Activated naive CD4-positive, alpha-beta T cell treated with anti-CD3 and anti-CD28 coated beads, Interleukin-2, amount 10 ng/mL, durations not matched to agents 7 days and 5 days (primary cell): ENCODE data around the gene FSTL4.

Experiments
- CTCF ChIA-PET: fragments of 350-600 bp; sonication (Branson Sonifier 250); formaldehyde crosslinking; loops from one replicate; lab custom pipeline; 2021; ENCODE audit warnings: antibody characterized with exemption; lab: Charles Lee
- DNase-seq: peaks from one replicate; pipeline ENCODE4 v3.0.0-alpha.2; 2020
- H3K27ac Mint-ChIP-seq: one replicate; pipeline ENCODE4 v1.8.0; 2021; ENCODE audit warnings: mild to moderate bottlenecking, moderate library complexity, mixed read lengths
- H3K27me3 Mint-ChIP-seq: one replicate; pipeline ENCODE4 v1.8.0; 2021; ENCODE audit warnings: mild to moderate bottlenecking, mixed read lengths
- H3K36me3 Mint-ChIP-seq: one replicate; pipeline ENCODE4 v1.8.0; 2021; ENCODE audit warnings: mixed read lengths
- H3K4me1 Mint-ChIP-seq: one replicate; pipeline ENCODE4 v1.8.0; 2021; ENCODE audit warnings: mixed read lengths
- H3K4me3 Mint-ChIP-seq: one replicate; pipeline ENCODE4 v1.8.0; 2021; ENCODE audit warnings: mild to moderate bottlenecking, moderate library complexity, mixed read lengths
- H3K9me3 Mint-ChIP-seq: one replicate; pipeline ENCODE4 v1.8.0; 2021; ENCODE audit warnings: mixed read lengths

FSTL4 gene

DNA sequence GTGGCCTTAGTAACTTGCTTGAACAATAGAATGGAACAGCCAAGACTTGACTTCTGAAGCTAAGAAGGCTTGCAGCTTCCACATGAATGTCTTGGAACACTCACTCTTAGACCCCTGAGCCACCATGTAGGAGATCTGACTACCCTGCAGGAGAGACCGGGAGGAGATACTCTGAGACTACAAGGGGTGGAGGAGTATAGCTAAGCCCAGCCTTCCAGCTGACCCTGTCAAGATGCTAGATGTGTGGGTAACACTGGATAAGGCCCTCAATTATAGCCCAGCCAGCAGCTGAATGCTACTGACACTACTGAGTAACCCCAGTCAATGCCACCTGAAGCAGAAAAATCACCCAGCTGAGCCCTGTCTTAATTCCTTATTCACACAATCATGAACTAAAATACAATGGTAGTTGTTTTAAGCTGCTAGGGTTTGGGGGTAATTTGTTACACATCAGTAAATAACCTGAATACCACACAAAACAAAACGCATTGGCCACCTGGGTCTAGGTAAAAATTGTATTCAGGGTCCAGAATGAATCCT lies 180.9 kb downstream of the FSTL4 start:
- no peak for DNase-seq
- Mint-ChIP-seq H3K4me3 (no peak overlapping the region), H3K9me3 (no peaks in the 10 kb centered on the region), H3K36me3 (no peaks in the 10 kb centered on the region), H3K4me1 (no peaks in the 10 kb centered on the region), H3K27me3 (peaks cover 19% of the 10 kb centered on the region), H3K27ac (no peak overlapping the region)
- CTCF ChIA-PET: no interaction called here

DNA sequence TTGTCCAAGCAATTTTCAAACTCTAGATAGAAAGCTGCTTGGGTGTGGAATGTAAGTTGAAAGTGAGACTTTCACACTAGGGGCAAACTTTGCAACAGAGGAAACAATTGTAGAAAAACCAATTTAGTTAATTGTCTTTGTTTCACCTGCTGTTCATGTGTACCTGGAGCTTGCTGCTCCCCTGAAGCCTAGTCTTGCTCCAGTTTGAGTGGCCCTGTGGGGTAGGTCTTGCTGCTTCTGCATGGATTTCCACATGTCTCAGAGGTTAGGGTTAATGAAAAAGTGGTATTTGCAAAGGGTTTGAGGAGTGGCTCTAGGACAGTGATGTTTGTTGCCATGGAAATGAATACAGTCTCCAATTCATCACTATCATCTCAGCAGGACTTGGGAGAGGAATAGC lies 182.2 kb downstream of the FSTL4 start:
- CTCF ChIA-PET: interaction anchor here (0.8 kb wide), 1 partner anchor 12 kb away, joined by 3 read pairs; no protein-coding TSS in a partner anchor
- Mint-ChIP-seq H3K36me3 (no peaks in the 10 kb centered on the region), H3K27ac (no peak overlapping the region), H3K4me3 (no peak overlapping the region), H3K4me1 (no peaks in the 10 kb centered on the region), H3K27me3 (peaks cover 24% of the 10 kb centered on the region), H3K9me3 (no peaks in the 10 kb centered on the region)
- DNase-seq: no peak

DNA sequence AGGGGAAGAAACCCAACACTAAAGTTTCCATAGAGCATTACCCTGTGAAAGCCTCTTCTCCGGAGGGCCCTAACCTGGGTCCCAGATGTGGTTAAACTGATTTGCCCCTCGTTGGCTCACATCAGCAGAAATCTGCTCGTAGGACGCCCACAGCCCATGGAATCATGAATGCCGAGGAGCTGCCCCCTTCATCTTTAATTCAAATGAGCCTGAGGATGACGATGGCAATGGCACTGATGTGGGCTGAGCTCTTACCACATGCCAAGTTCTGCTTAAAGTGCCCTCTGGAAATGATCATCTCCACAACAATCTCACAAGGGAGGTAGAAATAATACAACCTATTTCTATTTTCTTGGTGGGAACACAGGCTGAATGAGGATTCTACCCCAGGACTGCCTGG lies 183.3 kb downstream of the FSTL4 start:
- Mint-ChIP-seq H3K27ac (no peak overlapping the region), H3K4me3 (no peak overlapping the region), H3K4me1 (no peaks in the 10 kb centered on the region), H3K27me3 (peaks cover 24% of the 10 kb centered on the region), H3K36me3 (no peaks in the 10 kb centered on the region), H3K9me3 (no peaks in the 10 kb centered on the region)
- no peak for DNase-seq
- CTCF ChIA-PET: no interaction called here

DNA sequence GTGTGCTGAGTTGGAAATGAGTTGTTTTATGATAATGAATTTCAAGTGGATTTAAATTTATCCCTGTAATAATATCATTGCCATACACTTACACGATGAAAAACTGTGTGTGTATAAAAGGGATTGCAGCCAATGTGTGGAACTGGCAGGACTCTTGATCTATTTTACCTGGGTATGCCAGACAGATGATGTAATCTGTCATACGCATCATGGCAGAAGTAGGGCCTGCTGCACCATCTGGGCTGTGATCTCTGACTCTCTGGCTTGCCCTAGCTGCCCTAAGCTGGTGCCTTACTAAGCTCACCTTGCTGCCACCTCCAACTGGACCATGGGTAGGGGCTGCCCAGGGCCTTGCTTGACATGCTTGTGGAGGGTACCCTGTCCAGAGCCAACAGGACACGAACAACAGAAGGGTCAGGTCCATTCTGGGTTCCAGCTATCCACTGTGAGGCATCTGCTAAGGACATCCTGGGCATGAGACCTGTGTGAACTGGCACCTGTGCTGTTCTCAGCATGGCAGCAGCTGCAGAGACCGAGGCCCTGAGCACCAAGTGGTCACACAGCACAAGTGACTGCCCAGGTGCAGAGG lies 184.2 kb downstream of the FSTL4 start:
- no peak overlapping the region for H3K4me3 Mint-ChIP-seq
- no peak for DNase-seq
- CTCF ChIA-PET: no interaction called here
- H3K4me1 Mint-ChIP-seq: peaks cover 4% of the 10 kb centered on the region
- peaks cover 16% of the 10 kb centered on the region for H3K27me3 Mint-ChIP-seq
- no peaks in the 10 kb centered on the region for H3K36me3 Mint-ChIP-seq
- H3K9me3 Mint-ChIP-seq: no peaks in the 10 kb centered on the region
- H3K27ac Mint-ChIP-seq: no peak overlapping the region

DNA sequence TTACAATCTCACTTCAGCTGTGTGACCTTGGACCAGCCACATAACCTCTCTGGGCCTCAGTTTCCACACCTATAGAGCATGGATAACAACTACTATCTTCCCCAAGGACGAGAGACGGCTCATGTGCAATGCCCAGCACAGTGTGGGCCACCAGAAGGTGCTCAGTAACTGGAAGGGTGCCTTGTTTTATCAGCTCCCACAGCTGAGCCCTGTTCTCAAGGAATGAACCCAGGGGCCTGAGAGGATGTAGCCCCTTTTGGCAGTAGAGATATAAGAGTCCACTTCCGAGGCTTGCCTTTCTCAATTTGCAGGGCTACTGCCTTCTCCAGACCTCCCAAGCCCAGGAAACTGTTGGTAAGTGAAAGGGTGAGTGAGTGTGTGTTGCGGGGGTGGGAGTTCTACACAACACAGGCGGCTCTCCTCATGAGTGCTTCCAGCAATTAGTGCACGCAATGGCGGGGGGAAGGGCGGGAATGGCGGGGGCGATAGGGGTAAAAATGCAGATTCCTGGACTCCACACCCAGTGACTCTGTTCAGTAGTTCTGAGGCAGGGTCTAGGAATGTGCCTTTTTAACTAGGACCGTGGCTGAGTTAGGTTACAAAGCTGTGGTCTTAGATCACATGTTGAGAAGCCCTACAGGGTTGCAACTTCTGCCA lies 185.1 kb downstream of the FSTL4 start:
- Mint-ChIP-seq H3K27me3 (peaks cover 13% of the 10 kb centered on the region), H3K9me3 (no peaks in the 10 kb centered on the region), H3K4me1 (peaks cover 4% of the 10 kb centered on the region), H3K27ac (no peak overlapping the region), H3K4me3 (no peak overlapping the region), H3K36me3 (no peaks in the 10 kb centered on the region)
- CTCF ChIA-PET: no interaction called here
- DNase-seq: no peak

DNA sequence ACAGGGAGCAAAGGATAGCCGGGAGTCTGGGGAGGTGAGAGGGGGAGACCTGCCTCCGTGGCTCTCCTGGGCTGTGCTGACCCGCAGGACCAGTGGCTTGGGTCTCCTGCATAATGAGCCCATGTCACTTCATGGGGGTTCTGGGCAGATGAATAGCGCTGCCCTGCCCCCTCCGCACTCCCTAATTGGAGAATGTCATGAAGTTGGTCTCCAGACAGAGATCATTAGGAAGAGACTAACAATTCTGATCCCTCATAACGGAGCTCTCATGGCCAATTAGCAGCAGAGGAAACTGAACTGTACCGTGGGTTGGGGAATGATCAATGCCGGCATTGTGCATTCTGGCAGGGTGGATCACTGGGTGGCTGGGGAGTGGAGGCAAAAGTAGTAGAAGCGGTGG lies 186.1 kb downstream of the FSTL4 start:
- H3K4me3 Mint-ChIP-seq: no peak overlapping the region
- DNase-seq: no peak
- H3K36me3 Mint-ChIP-seq: no peaks in the 10 kb centered on the region
- H3K4me1 Mint-ChIP-seq: peaks cover 4% of the 10 kb centered on the region
- CTCF ChIA-PET: interaction anchor here (1.1 to 2.0 kb wide), 3 partner anchors 14 to 34 kb away, joined by 3 to 5 read pairs (median 4); no protein-coding TSS in a partner anchor
- H3K27ac Mint-ChIP-seq: no peak overlapping the region
- no peaks in the 10 kb centered on the region for H3K9me3 Mint-ChIP-seq
- peaks cover 19% of the 10 kb centered on the region for H3K27me3 Mint-ChIP-seq

DNA sequence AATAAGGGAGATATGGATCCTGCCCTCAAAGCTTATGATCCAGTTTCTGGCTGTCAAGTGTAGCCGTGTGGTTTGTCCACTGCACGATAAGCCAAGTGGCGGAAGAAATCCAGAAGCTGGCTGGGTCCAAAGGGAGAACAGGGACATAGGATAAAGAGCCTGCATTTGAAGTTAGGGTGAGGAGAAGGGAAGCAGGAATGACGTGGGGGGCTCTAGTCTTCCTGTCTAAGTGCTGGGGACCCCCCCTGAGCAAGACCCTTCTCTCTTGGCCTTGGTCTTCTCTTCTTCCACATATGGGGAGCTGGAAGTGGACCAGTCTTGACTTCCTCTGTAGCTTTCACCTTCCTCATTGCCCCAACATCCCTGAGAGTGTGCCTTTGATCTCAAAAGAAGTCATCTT lies 186.6 kb downstream of the FSTL4 start:
- Mint-ChIP-seq H3K36me3 (no peaks in the 10 kb centered on the region), H3K4me3 (no peak overlapping the region), H3K9me3 (no peaks in the 10 kb centered on the region), H3K27me3 (peaks cover 21% of the 10 kb centered on the region), H3K27ac (no peak overlapping the region), H3K4me1 (peaks cover 4% of the 10 kb centered on the region)
- CTCF ChIA-PET: interaction anchor here (0.9 to 2.0 kb wide), 5 partner anchors 14 to 443 kb away, joined by 3 to 5 read pairs (median 3); no protein-coding TSS in a partner anchor
- no peak for DNase-seq

DNA sequence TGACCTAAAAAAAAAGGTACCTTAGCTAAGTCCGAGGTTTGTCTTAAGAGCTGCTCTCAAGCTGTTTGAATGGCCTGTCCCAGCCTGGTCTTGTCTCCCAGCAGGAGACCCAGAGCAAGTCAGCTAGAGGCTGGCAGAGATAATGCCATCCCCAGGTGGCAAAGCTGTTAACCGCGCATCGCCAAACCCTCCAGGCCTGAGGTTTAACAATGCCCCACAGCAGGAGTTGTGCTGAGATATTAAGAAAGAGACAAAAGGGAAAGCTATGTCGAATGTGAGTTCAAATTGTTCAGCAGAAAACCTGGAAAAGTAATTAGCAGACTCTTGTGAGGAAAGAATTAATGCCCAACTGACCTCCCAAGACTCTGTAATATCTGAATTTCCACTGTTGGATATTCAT lies 187.1 kb downstream of the FSTL4 start:
- CTCF ChIA-PET: interaction anchor here (0.9 to 2.4 kb wide), 6 partner anchors 9 to 443 kb away, joined by 3 to 21 read pairs (median 4); no protein-coding TSS in a partner anchor
- Mint-ChIP-seq H3K4me3 (no peak overlapping the region), H3K9me3 (no peaks in the 10 kb centered on the region), H3K27ac (no peak overlapping the region), H3K4me1 (peaks cover 4% of the 10 kb centered on the region), H3K36me3 (no peaks in the 10 kb centered on the region), H3K27me3 (peaks cover 24% of the 10 kb centered on the region)
- DNase-seq: no peak

DNA sequence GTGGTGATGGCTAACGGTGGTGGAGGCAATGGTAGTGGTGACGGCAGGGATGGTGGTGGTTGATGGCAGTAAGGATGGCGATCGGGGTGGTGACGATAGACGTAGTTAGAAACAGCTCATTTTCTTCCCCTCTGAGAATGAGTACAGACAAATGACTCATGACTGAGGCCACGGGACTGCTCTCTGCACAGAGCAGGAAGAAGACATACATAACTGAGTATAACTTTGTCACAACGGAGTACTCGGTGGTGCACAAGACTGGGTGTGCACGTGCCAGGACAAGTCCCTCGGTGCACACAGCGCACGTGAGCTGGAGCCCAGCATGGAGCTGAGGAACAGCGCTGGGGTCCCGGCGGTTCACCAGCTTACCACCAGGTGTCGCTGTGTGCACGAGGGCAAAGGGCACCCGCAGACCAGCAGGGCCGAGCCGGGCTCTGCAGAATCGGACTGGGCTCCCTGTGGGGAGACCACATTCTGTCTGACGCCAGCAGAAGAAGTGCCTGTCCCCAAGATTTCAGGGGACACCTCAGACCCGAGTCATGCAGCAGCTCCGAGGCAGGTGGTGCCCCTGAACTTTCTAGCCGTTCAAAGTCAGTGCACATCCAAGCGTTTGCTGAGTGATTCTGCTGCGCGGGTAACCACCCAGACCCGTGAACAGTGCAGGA lies 188.6 kb downstream of the FSTL4 start:
- Mint-ChIP-seq H3K27me3 (peaks cover 21% of the 10 kb centered on the region), H3K4me3 (no peak overlapping the region), H3K36me3 (no peaks in the 10 kb centered on the region), H3K4me1 (peaks cover 4% of the 10 kb centered on the region), H3K27ac (no peak overlapping the region), H3K9me3 (no peaks in the 10 kb centered on the region)
- peak; percentile 72 for DNase-seq
- CTCF ChIA-PET: interaction anchor here (0.7 to 2.7 kb wide), 29 partner anchors 10 to 521 kb away, joined by 3 to 21 read pairs (median 3); no protein-coding TSS in a partner anchor

DNA sequence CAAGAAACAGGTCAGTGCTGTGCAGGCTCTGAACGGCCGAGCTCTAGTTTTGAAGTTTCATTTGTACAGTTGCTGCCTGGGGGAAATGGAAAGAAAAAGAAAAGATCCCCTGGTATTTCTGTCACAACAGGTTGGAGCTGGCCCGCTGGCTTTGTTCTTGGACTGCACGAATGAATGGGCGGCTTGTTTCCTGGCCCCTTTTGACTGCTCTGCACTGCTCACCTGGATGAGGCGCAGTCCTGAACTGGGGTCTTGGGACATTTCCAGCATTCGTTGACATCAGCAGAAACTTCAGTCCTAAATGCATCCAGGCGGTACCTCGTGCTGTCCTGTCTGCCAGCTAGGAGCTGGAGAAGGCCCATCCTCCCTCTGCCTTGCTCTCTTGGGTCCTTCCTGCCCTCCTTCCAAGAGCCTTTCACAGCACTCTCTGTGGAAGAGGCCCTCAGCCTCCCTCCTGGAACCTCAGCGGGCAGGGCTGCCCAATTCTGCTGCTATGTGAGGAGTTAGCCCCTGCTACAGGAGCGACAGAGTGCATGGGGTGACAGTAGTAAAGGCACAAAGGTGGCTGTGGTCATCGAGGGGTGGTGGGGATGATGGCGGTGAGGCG lies 189.2 kb downstream of the FSTL4 start:
- Mint-ChIP-seq H3K4me3 (no peak overlapping the region), H3K4me1 (peaks cover 4% of the 10 kb centered on the region), H3K27ac (no peak overlapping the region), H3K36me3 (no peaks in the 10 kb centered on the region), H3K9me3 (no peaks in the 10 kb centered on the region), H3K27me3 (peaks cover 21% of the 10 kb centered on the region)
- DNase-seq: no peak
- CTCF ChIA-PET: interaction anchor here (0.7 to 2.7 kb wide), 28 partner anchors 9 to 522 kb away, joined by 3 to 21 read pairs (median 4); no protein-coding TSS in a partner anchor

DNA sequence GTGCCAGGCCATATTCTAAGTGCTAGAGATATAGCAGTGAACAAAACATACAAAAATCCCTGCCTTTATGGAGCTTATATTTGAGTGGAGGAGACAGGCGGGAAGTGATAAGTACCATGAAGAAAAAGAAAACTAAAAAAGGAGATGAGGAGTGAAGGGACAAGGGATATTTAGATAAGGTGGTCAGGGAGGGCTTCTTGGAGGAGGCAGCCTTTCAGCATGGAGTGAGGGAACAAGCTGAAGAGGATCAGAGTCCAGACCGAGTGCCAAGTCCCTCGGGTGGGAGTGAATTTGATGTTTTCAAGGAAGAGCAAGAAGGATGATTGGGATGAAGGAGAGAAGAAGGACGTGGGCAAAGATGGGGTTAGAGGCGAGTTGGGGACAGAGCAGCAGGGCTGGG lies 190.5 kb downstream of the FSTL4 start:
- Mint-ChIP-seq H3K27ac (no peak overlapping the region), H3K27me3 (peaks cover 18% of the 10 kb centered on the region), H3K4me1 (peaks cover 4% of the 10 kb centered on the region), H3K4me3 (no peak overlapping the region), H3K9me3 (no peaks in the 10 kb centered on the region), H3K36me3 (no peaks in the 10 kb centered on the region)
- CTCF ChIA-PET: interaction anchor here (1.1 to 2.1 kb wide), 5 partner anchors 25 to 448 kb away, joined by 3 to 6 read pairs (median 4); no protein-coding TSS in a partner anchor
- DNase-seq: no peak

DNA sequence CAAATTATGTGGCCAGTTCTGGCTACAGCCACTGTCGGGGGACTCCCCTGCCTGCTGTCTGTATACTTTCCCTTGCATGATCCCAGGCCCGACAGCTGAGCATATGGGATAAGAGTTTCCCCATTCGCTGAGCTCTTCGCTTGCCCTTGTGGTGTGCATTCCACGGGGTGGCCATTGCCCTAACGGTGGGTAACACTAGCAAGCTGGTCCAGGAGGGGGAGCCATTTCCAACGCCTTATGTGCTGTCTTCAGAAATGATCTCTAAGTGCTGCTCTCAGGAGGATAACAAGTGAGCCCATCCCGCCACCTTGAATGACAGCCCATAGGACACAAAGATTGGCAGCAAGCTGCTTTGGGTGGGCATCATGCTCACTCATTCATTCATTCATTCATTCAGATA lies 190.9 kb downstream of the FSTL4 start:
- no peaks in the 10 kb centered on the region for H3K36me3 Mint-ChIP-seq
- no peaks in the 10 kb centered on the region for H3K9me3 Mint-ChIP-seq
- H3K4me3 Mint-ChIP-seq: no peak overlapping the region
- CTCF ChIA-PET: interaction anchor here (1.1 to 2.1 kb wide), 4 partner anchors 24 to 449 kb away, joined by 4 to 6 read pairs (median 4); no protein-coding TSS in a partner anchor
- no peak for DNase-seq
- no peak overlapping the region for H3K27ac Mint-ChIP-seq
- peaks cover 17% of the 10 kb centered on the region for H3K27me3 Mint-ChIP-seq
- peaks cover 4% of the 10 kb centered on the region for H3K4me1 Mint-ChIP-seq

DNA sequence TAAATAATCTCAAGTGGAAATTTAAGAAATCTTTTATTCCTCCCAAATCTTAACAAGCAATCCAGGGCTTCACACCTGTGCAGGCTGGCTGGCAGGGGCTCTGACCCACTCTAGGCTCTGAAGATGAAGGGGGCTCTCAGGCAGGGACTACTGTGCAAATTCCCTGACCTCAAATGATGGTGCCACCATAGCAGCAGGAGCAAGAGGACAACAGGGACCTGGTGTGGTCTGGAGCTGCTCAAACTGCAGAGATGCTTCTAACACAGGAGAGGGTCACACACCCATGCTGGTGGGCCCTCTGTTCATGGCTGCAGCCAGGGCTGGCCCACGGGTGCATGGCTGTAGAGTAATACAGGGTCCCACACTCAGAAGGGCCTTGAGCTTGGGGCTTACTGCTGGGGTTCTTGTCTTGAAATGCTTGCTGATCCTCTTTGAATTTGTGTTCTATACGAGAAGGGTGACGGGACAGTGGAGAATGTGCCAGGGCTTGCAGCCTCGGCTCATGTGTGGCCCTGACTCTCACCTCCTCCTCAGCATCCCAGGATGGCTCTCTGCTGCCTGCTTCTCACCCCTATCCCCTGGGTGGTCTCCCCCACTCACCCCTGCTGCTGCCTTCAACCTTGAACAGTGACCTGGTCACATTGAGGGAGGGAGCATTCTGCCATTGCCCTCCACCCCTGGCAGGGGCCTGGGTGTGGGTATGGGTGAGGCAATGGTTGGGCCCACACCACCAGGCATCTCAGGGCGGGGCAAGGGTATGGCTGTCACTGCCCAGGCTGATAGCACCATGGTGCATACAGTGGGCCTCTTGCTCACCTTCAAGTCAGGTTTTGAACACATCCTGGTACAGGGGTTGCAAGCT lies 191.7 kb downstream of the FSTL4 start:
- H3K36me3 Mint-ChIP-seq: no peaks in the 10 kb centered on the region
- no peak for DNase-seq
- peaks cover 13% of the 10 kb centered on the region for H3K27me3 Mint-ChIP-seq
- peaks cover 4% of the 10 kb centered on the region for H3K4me1 Mint-ChIP-seq
- no peaks in the 10 kb centered on the region for H3K9me3 Mint-ChIP-seq
- H3K4me3 Mint-ChIP-seq: no peak overlapping the region
- CTCF ChIA-PET: interaction anchor here (1.1 to 2.1 kb wide), 4 partner anchors 23 to 450 kb away, joined by 4 to 6 read pairs (median 4); no protein-coding TSS in a partner anchor
- H3K27ac Mint-ChIP-seq: no peak overlapping the region
